ENCODE results near the gene SPC24.
"Not testable (repeated sequence)": the region's sequence is repeated elsewhere in the genome, so short reads cannot be mapped to it uniquely, and the experiment has no call there.

SPC24 gene

GRCh38 chr19:11123114-11123513, 32.5 kb downstream of the SPC24 start:
- H3K27me3 ChIP-seq (ENCODE audit: control insufficient read depth, low read length) = no peaks in the 10 kb centered on the region
- H3K79me2 ChIP-seq (ENCODE audit: control insufficient read depth, low read length) = no peaks in the 10 kb centered on the region
- H3K4me3 ChIP-seq (ENCODE audit: low read length) = no peak overlapping the region
- no peak overlapping the region for H3K27ac ChIP-seq (ENCODE audit: low read depth, low read length)
- no peaks in the 10 kb centered on the region for H3K4me1 ChIP-seq (ENCODE audit: control insufficient read depth, low read length)
- H4K20me1 ChIP-seq (ENCODE audit: control insufficient read depth, insufficient read depth, low read depth, low read length) = peaks cover 11% of the 10 kb centered on the region; the same call in 1 of the 2 replicates
- H3K9me3 ChIP-seq (ENCODE audit: control insufficient read depth, insufficient read depth, low read length) = no peaks in the 10 kb centered on the region
- H3K9me2 ChIP-seq (replicated peaks; ENCODE audit: control insufficient read depth, low read length) = no peaks in the 10 kb centered on the region
- 0 out of 2 replicates have a peak, but pooled peaks cover 2% of the 10 kb centered on the region for H3F3A ChIP-seq (ENCODE audit: control insufficient read depth, insufficient read depth)
- H3K36me3 ChIP-seq (ENCODE audit: control insufficient read depth, low read length) = peaks cover 67% of the 10 kb centered on the region
- TF ChIP-seq EZH2phosphoT487 (IDR thresholded peaks at IDR 0.05; ENCODE audit: borderline replicate concordance, low read length) (no peak), CTCF (IDR thresholded peaks at IDR 0.05; ENCODE audit: low read depth, low read length, poor library complexity, severe bottlenecking) (no peak)
- no peak overlapping the region for H3K4me2 ChIP-seq (ENCODE audit: low read length)

GRCh38 chr19:11121963-11122362, 33.6 kb downstream of the SPC24 start:
- not testable (repeated sequence) for H3K4me3 ChIP-seq (ENCODE audit: low read length); H3K9me2 ChIP-seq (replicated peaks; ENCODE audit: control insufficient read depth, low read length); H3K27ac ChIP-seq (ENCODE audit: low read depth, low read length); H4K20me1 ChIP-seq (ENCODE audit: control insufficient read depth, insufficient read depth, low read depth, low read length); H3F3A ChIP-seq (ENCODE audit: control insufficient read depth, insufficient read depth); H3K79me2 ChIP-seq (ENCODE audit: control insufficient read depth, low read length); H3K4me2 ChIP-seq (ENCODE audit: low read length); H3K9me3 ChIP-seq (ENCODE audit: control insufficient read depth, insufficient read depth, low read length); H3K4me1 ChIP-seq (ENCODE audit: control insufficient read depth, low read length); H3K27me3 ChIP-seq (ENCODE audit: control insufficient read depth, low read length)
- peaks cover 63% of the 10 kb centered on the region for H3K36me3 ChIP-seq (ENCODE audit: control insufficient read depth, low read length)

GRCh38 chr19:11116507-11116906, 39.1 kb downstream of the SPC24 start:
- Histone ChIP-seq H3K9me2 (replicated peaks; ENCODE audit: control insufficient read depth, low read length) (no peaks in the 10 kb centered on the region), H3F3A (ENCODE audit: control insufficient read depth, insufficient read depth) (no peaks in the 10 kb centered on the region), H3K27me3 (ENCODE audit: control insufficient read depth, low read length) (no peaks in the 10 kb centered on the region), H3K4me1 (ENCODE audit: control insufficient read depth, low read length) (no peaks in the 10 kb centered on the region), H4K20me1 (ENCODE audit: control insufficient read depth, insufficient read depth, low read depth, low read length) (peaks cover 8% of the 10 kb centered on the region; the same call in 1 of the 2 replicates), H3K36me3 (ENCODE audit: control insufficient read depth, low read length) (peaks cover 78% of the 10 kb centered on the region), H3K9me3 (ENCODE audit: control insufficient read depth, insufficient read depth, low read length) (no peaks in the 10 kb centered on the region), H3K4me3 (ENCODE audit: low read length) (no peak overlapping the region), H3K79me2 (ENCODE audit: control insufficient read depth, low read length) (no peaks in the 10 kb centered on the region), H3K4me2 (ENCODE audit: low read length) (no peak overlapping the region), H3K27ac (ENCODE audit: low read depth, low read length) (no peak overlapping the region)
- TF ChIP-seq EZH2phosphoT487 (IDR thresholded peaks at IDR 0.05; ENCODE audit: borderline replicate concordance, low read length) = no peak
- no peak for TF ChIP-seq CTCF (IDR thresholded peaks at IDR 0.05; ENCODE audit: low read depth, low read length, poor library complexity, severe bottlenecking)

- Histone ChIP-seq H3K79me2 (ENCODE audit: control insufficient read depth, low read length) (no peaks in the 10 kb centered on the region), H3K9me3 (ENCODE audit: control insufficient read depth, insufficient read depth, low read length) (no peaks in the 10 kb centered on the region), H3K4me2 (ENCODE audit: low read length) (no peak overlapping the region), H3K36me3 (ENCODE audit: control insufficient read depth, low read length) (peaks cover 79% of the 10 kb centered on the region), H3F3A (ENCODE audit: control insufficient read depth, insufficient read depth) (no peaks in the 10 kb centered on the region), H3K9me2 (replicated peaks; ENCODE audit: control insufficient read depth, low read length) (no peaks in the 10 kb centered on the region), H3K27ac (ENCODE audit: low read depth, low read length) (no peak overlapping the region), H3K27me3 (ENCODE audit: control insufficient read depth, low read length) (no peaks in the 10 kb centered on the region), H3K4me3 (ENCODE audit: low read length) (no peak overlapping the region), H3K4me1 (ENCODE audit: control insufficient read depth, low read length) (no peaks in the 10 kb centered on the region), H4K20me1 (ENCODE audit: control insufficient read depth, insufficient read depth, low read depth, low read length) (peaks cover 8% of the 10 kb centered on the region; the same call in 1 of the 2 replicates)
- TF ChIP-seq CTCF (IDR thresholded peaks at IDR 0.05; ENCODE audit: low read depth, low read length, poor library complexity, severe bottlenecking) (no peak), EZH2phosphoT487 (IDR thresholded peaks at IDR 0.05; ENCODE audit: borderline replicate concordance, low read length) (no peak)
Measured at GRCh38 chr19:11115895-11116446, 39.6 kb downstream of the SPC24 start.
